NT2/D1 (cell line): ENCODE data around the gene TTC34.

Source experiments
- DNase-seq: peaks from one replicate; pipeline ENCODE4 v3.0.0-alpha.2; 2011; ENCODE audit warnings: low read depth, low spot score
- H3K27me3 ChIP-seq: 2 replicates; pipeline ENCODE4 v1.6.0; 2011; ENCODE audit warnings: mild to moderate bottlenecking; ENCODE audit not compliant: insufficient read length, insufficient read depth
- H3K36me3 ChIP-seq: 2 replicates; pipeline ENCODE4 v1.6.1; 2011; ENCODE audit warnings: mild to moderate bottlenecking, low read length, mixed read lengths; ENCODE audit not compliant: insufficient read depth, insufficient read length
- H3K4me1 ChIP-seq: 2 replicates; pipeline ENCODE4 v1.5.1; 2011; ENCODE audit not compliant: insufficient read depth, insufficient read length
- H3K4me3 ChIP-seq: 2 replicates; pipeline ENCODE4 v1.5.1; 2011; ENCODE audit warnings: low read depth; ENCODE audit not compliant: insufficient read length
- H3K9ac ChIP-seq: 2 replicates; pipeline ENCODE4 v1.6.0; 2011; ENCODE audit warnings: low read depth; ENCODE audit not compliant: insufficient read length
- H3K9me3 ChIP-seq: 2 replicates; pipeline ENCODE4 v1.5.1; 2011; ENCODE audit warnings: mild to moderate bottlenecking, low read length; ENCODE audit not compliant: insufficient read depth
- SUZ12 ChIP-seq: IDR thresholded peaks from 2 replicates; pipeline ENCODE4 v1.6.1; 2011; ENCODE audit not compliant: insufficient read length, insufficient read depth; ENCODE audit errors: extremely low read depth
- YY1 ChIP-seq: IDR thresholded peaks from 2 replicates; pipeline ENCODE4 v1.6.1; 2011; ENCODE audit not compliant: insufficient read length, insufficient read depth
- ZNF274 ChIP-seq: IDR thresholded peaks from 2 replicates; pipeline ENCODE4 v1.6.1; 2011; ENCODE audit warnings: mild to moderate bottlenecking, low read depth, low read length

Gene TTC34

DNA sequence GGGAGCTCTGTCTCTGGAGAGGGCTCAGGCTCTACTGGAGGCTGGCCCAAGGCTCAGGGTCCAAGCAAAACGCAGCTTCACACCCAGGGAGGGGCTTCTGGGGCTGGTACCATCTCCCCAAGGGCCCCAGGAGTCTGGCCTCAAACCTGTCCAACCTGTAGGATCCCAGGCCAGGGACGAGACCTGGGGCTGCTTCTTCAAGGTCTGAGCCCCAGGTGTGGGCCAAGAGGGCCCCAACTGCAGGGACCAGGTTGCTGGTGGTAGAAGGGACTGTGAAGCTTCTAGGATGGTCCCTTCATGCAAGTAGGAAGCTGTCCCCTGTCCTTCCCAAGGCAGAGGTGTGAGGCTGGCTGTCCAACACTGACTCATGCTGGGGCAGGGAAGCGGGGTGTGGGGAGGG lies 160.9 kb downstream of the TTC34 start:
- peaks cover 35% of the 10 kb centered on the region for H3K27me3 ChIP-seq
- H3K4me1 ChIP-seq, result peaks cover 13% of the 10 kb centered on the region
- no peak for DNase-seq
- no peak for TF ChIP-seq YY1
- TF ChIP-seq ZNF274, result no peak
- no peak for TF ChIP-seq SUZ12
- no peak overlapping the region for H3K9ac ChIP-seq
- H3K36me3 ChIP-seq, result no peaks in the 10 kb centered on the region
- no peak overlapping the region for H3K4me3 ChIP-seq
- peaks cover 15% of the 10 kb centered on the region; the same call in 1 of the 2 replicates for H3K9me3 ChIP-seq

DNA sequence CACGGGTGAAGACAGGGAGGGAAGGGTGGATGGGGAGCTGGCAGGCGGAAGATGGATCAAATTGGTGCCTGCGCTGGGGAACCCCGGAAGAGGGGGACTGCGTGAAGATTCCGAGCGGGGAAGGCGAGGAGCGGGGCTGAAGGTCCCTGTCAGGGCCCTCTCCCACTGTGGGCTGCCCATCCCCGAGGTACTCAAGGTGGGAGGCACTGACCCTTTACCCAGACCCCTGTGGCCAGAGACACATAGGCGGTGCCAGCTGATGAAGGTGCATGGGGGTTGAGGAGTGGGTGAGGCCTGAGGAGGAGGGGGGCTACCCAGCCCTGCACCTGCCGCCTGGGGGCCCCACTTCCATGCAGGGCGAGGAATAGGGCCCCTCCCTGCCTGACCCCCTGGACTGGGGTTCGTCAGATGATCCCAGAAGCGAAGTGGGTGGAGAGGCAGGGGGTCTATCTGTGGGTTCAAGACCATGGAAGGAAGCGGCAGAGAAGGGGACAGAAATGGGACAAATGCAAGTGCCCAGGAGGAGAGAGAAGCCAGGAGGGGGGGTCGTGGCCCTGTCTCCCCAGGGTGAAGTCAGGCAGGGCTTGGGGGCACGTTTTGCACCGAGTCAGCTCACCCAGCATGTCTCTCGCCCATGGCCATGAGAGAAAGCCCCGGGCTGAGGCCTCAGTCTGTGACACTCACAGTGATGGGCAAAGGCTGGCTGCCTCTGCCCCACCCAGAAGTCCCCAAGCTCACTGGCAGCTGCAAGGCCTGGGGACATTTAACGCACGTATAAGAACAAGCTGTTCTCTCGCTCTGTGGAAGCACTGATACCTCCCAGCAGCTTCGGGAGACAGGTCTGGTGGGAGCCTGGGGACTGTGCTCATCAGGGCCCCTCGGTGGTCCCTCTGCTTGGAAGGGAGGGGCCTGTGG lies 161.6 kb downstream of the TTC34 start:
- TF ChIP-seq ZNF274 (no peak), YY1 (no peak), SUZ12 (no peak)
- no peak for DNase-seq
- peaks cover 15% of the 10 kb centered on the region; the same call in 1 of the 2 replicates for H3K9me3 ChIP-seq
- H3K36me3 ChIP-seq, result no peaks in the 10 kb centered on the region
- peaks cover 29% of the 10 kb centered on the region for H3K27me3 ChIP-seq
- no peak overlapping the region for H3K9ac ChIP-seq
- no peak overlapping the region for H3K4me3 ChIP-seq
- peaks cover 18% of the 10 kb centered on the region for H3K4me1 ChIP-seq

DNA sequence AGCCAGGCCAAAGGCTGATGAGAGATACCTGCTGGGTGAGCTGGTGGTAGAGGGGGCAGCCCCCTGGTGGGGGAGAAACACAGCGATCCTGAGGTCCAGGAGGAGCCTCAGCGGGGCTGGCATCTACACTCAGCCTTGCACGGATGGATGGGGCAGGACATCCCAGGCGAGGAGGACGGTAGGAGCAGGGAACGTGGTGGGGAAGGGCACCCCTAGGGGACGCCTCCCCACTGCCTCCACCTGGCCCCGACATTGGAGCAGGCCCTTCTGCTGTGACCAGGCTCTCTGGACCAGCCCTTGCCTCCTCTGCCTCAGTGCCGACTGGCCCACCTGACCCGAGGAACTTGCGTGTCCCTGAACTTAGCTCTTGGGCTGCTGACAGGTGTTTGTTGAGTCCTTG lies 162.3 kb downstream of the TTC34 start:
- TF ChIP-seq SUZ12 (no peak), ZNF274 (no peak), YY1 (no peak)
- Histone ChIP-seq H3K36me3 (no peaks in the 10 kb centered on the region), H3K4me1 (peaks cover 18% of the 10 kb centered on the region), H3K27me3 (peaks cover 22% of the 10 kb centered on the region), H3K9me3 (peaks cover 15% of the 10 kb centered on the region; the same call in 1 of the 2 replicates), H3K9ac (no peak overlapping the region), H3K4me3 (no peak overlapping the region)
- no peak for DNase-seq

DNA sequence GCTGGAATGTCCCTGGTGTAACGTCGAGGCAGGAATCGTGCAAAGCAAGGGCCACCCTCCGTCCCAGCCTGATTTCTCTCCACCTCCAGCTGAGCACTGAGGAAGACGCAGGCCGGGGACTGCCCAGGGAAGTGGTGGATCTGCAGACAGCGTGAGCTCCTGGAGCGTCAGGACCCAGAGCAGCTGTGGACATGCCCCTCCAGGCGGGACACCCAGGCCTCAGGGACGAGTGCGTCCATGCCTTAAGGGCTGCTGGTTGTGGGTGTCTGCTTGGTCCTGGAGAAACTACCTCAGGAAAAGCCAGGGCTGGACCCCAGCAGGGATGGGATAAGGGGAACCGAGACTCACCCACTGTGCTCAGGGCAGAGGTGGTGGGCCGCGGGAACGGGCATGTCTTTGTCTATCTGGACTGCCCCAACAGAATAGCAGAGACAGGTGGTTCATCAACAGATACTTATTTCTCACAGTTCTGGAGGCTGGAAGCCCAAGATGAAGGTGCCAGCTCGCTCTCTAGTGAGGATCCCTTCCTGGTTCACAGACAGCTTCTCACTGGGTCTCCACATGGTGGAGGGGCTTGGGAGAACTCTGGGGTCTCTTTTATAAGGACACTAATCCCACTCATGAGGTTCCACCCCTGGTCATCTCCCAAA lies 162.9 kb downstream of the TTC34 start:
- Histone ChIP-seq H3K9me3 (peaks cover 15% of the 10 kb centered on the region; the same call in 1 of the 2 replicates), H3K36me3 (no peaks in the 10 kb centered on the region), H3K4me3 (no peak overlapping the region), H3K27me3 (peaks cover 16% of the 10 kb centered on the region), H3K4me1 (peaks cover 20% of the 10 kb centered on the region), H3K9ac (no peak overlapping the region)
- TF ChIP-seq ZNF274 (no peak), SUZ12 (no peak), YY1 (no peak)
- no peak for DNase-seq

DNA sequence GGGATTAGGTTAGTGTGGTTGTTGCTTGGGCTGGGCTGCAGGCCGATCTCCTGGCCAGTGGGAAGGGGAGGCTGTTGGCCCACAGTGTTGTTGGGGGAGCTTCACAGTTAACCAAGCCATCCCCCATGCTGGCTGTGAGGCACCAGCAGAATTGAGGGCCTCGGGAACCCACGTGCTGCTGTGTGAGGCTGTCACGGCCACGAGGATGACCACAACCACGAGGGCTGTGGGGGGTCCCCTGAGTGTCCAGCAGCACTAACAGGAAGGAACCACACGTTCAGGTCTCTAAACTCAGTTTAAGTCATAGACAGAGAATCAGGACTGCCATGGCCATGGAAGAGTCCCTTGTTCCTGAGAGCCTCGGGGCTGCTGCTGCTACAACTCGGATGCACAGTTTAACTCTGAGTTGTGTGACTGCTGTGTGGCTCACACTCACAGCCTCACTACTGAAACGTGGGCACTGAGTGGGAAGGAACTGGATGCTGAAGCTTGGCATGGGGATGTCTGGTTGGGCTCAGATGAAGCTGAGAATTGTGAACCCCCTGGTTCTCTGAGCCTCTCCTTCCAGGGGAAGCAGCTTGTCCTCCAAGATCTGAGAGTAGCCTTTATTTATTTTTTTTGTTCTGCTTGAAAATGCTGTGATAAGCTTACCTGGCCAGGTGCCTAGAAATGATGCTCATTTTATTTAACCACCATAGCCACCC lies 163.9 kb downstream of the TTC34 start:
- peaks cover 14% of the 10 kb centered on the region for H3K27me3 ChIP-seq
- peaks cover 15% of the 10 kb centered on the region; the same call in 1 of the 2 replicates for H3K9me3 ChIP-seq
- TF ChIP-seq SUZ12 (no peak), YY1 (no peak), ZNF274 (no peak)
- H3K4me1 ChIP-seq, result peaks cover 25% of the 10 kb centered on the region
- H3K9ac ChIP-seq, result no peak overlapping the region
- no peak for DNase-seq
- H3K4me3 ChIP-seq, result no peak overlapping the region
- H3K36me3 ChIP-seq, result no peaks in the 10 kb centered on the region

DNA sequence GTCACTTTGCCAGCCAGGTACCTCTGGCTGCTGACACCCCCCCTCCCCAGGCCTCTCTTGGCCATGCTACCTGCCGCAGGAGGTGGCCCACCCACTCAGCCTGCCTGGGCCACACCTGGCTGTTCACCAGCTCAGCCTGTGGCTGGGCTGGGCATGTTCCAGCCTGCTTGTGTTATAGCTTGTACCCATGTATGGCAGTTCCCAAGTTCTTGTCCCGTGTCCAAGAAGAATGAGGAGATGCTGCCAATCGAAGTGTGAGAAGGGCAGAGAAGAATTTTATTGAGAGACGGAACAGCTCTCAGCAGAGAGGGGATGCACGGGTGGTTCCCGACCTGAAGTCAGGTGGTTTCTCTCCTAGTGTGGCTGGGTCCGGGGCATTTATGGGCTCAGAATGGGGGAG lies 164.8 kb downstream of the TTC34 start:
- TF ChIP-seq YY1, result no peak
- no peak for TF ChIP-seq ZNF274
- no peak for TF ChIP-seq SUZ12
- Histone ChIP-seq H3K9me3 (peaks cover 15% of the 10 kb centered on the region; the same call in 1 of the 2 replicates), H3K27me3 (peaks cover 14% of the 10 kb centered on the region), H3K4me3 (no peak overlapping the region), H3K36me3 (no peaks in the 10 kb centered on the region), H3K9ac (no peak overlapping the region), H3K4me1 (peaks cover 24% of the 10 kb centered on the region)
- no peak for DNase-seq
